HEK293 (cell line): ENCODE measurements around the gene ROPN1L.

Experiments
- CTCF ChIA-PET: fragments of 350-600 bp; formaldehyde crosslinking; extraction: SDS; loops from one replicate; lab custom pipeline; 2021; ENCODE audit warnings: antibody characterized with exemption; lab: Yijun Ruan, JAX
- POLR2A ChIA-PET: fragments of 300-600 bp; formaldehyde crosslinking; extraction: SDS; loops from one replicate; lab custom pipeline; 2020; ENCODE audit warnings: antibody characterized with exemption, inconsistent platforms; lab: Yijun Ruan, JAX
- H3K27ac ChIP-seq: fragments of 200-500 bp; sonication (Bioruptor generic); 2 replicates; pipeline ENCODE4 v1.5.1; 2014; ENCODE audit warnings: low read depth, low read length, control low read depth, inconsistent platforms; ENCODE audit errors: extremely low read depth
- H3K36me3 ChIP-seq, 2 experiments: fragments of 200-500 bp in 1 of 2; sonication (Bioruptor generic) in 1 of 2; 1 replicate in 1 of 2; 2 replicates in 1 of 2; pipeline ENCODE4 v1.5.1; 2014 to 2017; ENCODE audit warnings: inconsistent platforms in 2 of 2, low read length in 2 of 2; ENCODE audit not compliant: control insufficient read depth in 2 of 2, insufficient read depth in 1 of 2
- H3K4me1 ChIP-seq: fragments of 200-500 bp; sonication (Bioruptor generic); 2 replicates; pipeline ENCODE4 v1.5.1; 2014; ENCODE audit warnings: mild to moderate bottlenecking, low read length, inconsistent platforms; ENCODE audit not compliant: control insufficient read depth, insufficient read depth
- H3K4me3 ChIP-seq: 2 replicates; pipeline ENCODE4 v1.5.1; 2011; ENCODE audit warnings: low read depth, mild to moderate bottlenecking, control low read depth, low read length, moderate library complexity
- H3K9me3 ChIP-seq: fragments of 200-500 bp; sonication (Bioruptor generic); 2 replicates; pipeline ENCODE4 v1.5.1; 2014; ENCODE audit warnings: low read depth, low read length, inconsistent platforms; ENCODE audit not compliant: control insufficient read depth, insufficient read depth
- SETDB1 ChIP-seq: IDR thresholded peaks from one replicate; pipeline ENCODE4 v1.6.1; 2017; ENCODE audit warnings: mild to moderate bottlenecking, low read length, moderate library complexity, mixed read lengths; ENCODE audit not compliant: insufficient read length
- SP7 ChIP-seq: fragments of 450-650 bp; formaldehyde crosslinking; IDR thresholded peaks from 2 replicates; pipeline ENCODE4 v1.5.1; 2016; ENCODE audit warnings: missing biosample characterization, missing genetic modification characterization
- ZFHX2 ChIP-seq: fragments of 450-650 bp; formaldehyde crosslinking; conservative IDR thresholded peaks from 2 replicates; pipeline ENCODE4 v1.5.1; 2016; ENCODE audit warnings: missing biosample characterization, missing genetic modification characterization
- ZFP37 ChIP-seq: fragments of 450-650 bp; formaldehyde crosslinking; IDR thresholded peaks from 2 replicates; pipeline ENCODE4 v1.5.1; 2016; ENCODE audit warnings: missing biosample characterization, missing genetic modification characterization
- ZFP41 ChIP-seq: fragments of 450-650 bp; formaldehyde crosslinking; IDR thresholded peaks from 2 replicates; pipeline ENCODE4 v1.5.1; 2016; ENCODE audit warnings: missing biosample characterization, missing genetic modification characterization, borderline replicate concordance
- ZNF114 ChIP-seq: fragments of 450-650 bp; formaldehyde crosslinking; IDR thresholded peaks from 2 replicates; pipeline ENCODE4 v1.5.0; 2017; ENCODE audit warnings: missing biosample characterization, missing genetic modification characterization
- ZNF184 ChIP-seq: fragments of 450-650 bp; IDR thresholded peaks from 2 replicates; pipeline ENCODE4 v1.5.1; 2018; ENCODE audit warnings: missing biosample characterization, mild to moderate bottlenecking, missing genetic modification characterization
- ZNF24 ChIP-seq: fragments of 450-650 bp; formaldehyde crosslinking; IDR thresholded peaks from 2 replicates; pipeline ENCODE4 v1.5.1; 2016; ENCODE audit warnings: missing biosample characterization, missing genetic modification characterization
- ZNF292 ChIP-seq: fragments of 450-650 bp; formaldehyde crosslinking; IDR thresholded peaks from 2 replicates; pipeline ENCODE4 v1.5.1; 2016; ENCODE audit warnings: low read depth, missing biosample characterization, missing genetic modification characterization, borderline replicate concordance
- ZNF366 ChIP-seq: fragments of 450-650 bp; formaldehyde crosslinking; conservative IDR thresholded peaks from 2 replicates; pipeline ENCODE4 v1.5.1; 2016; ENCODE audit warnings: missing biosample characterization, missing genetic modification characterization
- ZNF423 ChIP-seq: fragments of 450-650 bp; formaldehyde crosslinking; IDR thresholded peaks from 2 replicates; pipeline ENCODE4 v1.5.1; 2016; ENCODE audit warnings: missing biosample characterization, missing genetic modification characterization
- ZNF530 ChIP-seq: fragments of 450-650 bp; formaldehyde crosslinking; IDR thresholded peaks from 2 replicates; pipeline ENCODE4 v1.5.1; 2016; ENCODE audit warnings: low read depth, missing biosample characterization, missing genetic modification characterization
- ZNF585B ChIP-seq: fragments of 450-650 bp; formaldehyde crosslinking; IDR thresholded peaks from 2 replicates; pipeline ENCODE4 v1.5.1; 2016; ENCODE audit warnings: missing biosample characterization, missing genetic modification characterization
- ZNF621 ChIP-seq: fragments of 450-650 bp; formaldehyde crosslinking; IDR thresholded peaks from 2 replicates; pipeline ENCODE4 v1.5.1; 2017; ENCODE audit warnings: missing biosample characterization, missing genetic modification characterization
- ZNF623 ChIP-seq: fragments of 450-650 bp; formaldehyde crosslinking; IDR thresholded peaks from 2 replicates; pipeline ENCODE4 v1.5.1; 2016; ENCODE audit warnings: missing biosample characterization, missing genetic modification characterization
- ZNF704 ChIP-seq: fragments of 450-650 bp; formaldehyde crosslinking; IDR thresholded peaks from 2 replicates; pipeline ENCODE4 v1.5.1; 2016; ENCODE audit warnings: missing biosample characterization, missing genetic modification characterization
- TF ChIP-seq, protein P1 (sequence below): fragments of 450-650 bp; formaldehyde crosslinking; conservative IDR thresholded peaks from 2 replicates; pipeline ENCODE4 v1.5.1; 2016; ENCODE audit warnings: low read depth, missing biosample characterization, missing genetic modification characterization

The ROPN1L gene

DNA sequence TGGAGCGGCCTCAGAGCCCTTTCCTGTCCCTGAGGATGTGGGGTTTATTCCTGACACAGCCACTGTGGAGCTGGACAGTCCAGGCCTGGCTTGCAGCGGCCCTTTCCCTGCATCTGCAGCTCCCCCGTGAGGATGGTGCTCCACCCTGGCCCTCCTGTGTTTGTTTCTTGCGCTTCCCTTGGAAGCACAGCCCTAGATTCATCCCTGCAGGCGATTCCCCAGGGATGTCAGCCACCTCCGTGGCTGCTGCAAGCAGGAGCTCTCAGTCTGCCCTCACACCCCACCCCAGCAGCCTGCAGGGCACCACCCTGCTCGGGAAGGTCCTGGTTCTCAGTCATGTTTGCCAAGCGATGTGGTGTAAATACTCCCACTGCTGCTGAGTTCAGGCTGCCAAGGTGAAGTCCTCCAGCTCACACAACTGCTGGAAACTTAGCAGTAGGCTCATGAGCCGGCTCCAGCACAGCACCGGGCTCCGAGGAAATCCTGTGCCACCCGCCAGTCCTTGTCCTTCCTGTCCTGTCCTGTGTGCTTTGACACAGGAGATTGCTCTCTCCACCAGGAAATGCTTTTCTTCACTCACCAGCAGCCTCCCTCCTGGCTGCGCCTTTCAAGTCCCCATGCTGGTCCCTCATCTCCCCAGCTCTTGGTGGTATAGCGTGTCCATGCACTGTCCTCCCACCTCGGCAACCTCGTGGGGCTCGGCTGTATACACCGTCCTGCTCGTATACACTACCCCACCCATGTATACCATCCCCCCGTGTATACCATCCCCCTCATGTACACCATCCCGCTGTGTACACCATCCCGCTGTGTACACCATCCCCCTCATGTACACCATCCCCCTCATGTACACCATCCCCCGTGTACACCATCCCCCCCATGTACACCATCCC, 16.2 kb downstream of the ROPN1L start (continued):
- TF ChIP-seq, protein P1, sequence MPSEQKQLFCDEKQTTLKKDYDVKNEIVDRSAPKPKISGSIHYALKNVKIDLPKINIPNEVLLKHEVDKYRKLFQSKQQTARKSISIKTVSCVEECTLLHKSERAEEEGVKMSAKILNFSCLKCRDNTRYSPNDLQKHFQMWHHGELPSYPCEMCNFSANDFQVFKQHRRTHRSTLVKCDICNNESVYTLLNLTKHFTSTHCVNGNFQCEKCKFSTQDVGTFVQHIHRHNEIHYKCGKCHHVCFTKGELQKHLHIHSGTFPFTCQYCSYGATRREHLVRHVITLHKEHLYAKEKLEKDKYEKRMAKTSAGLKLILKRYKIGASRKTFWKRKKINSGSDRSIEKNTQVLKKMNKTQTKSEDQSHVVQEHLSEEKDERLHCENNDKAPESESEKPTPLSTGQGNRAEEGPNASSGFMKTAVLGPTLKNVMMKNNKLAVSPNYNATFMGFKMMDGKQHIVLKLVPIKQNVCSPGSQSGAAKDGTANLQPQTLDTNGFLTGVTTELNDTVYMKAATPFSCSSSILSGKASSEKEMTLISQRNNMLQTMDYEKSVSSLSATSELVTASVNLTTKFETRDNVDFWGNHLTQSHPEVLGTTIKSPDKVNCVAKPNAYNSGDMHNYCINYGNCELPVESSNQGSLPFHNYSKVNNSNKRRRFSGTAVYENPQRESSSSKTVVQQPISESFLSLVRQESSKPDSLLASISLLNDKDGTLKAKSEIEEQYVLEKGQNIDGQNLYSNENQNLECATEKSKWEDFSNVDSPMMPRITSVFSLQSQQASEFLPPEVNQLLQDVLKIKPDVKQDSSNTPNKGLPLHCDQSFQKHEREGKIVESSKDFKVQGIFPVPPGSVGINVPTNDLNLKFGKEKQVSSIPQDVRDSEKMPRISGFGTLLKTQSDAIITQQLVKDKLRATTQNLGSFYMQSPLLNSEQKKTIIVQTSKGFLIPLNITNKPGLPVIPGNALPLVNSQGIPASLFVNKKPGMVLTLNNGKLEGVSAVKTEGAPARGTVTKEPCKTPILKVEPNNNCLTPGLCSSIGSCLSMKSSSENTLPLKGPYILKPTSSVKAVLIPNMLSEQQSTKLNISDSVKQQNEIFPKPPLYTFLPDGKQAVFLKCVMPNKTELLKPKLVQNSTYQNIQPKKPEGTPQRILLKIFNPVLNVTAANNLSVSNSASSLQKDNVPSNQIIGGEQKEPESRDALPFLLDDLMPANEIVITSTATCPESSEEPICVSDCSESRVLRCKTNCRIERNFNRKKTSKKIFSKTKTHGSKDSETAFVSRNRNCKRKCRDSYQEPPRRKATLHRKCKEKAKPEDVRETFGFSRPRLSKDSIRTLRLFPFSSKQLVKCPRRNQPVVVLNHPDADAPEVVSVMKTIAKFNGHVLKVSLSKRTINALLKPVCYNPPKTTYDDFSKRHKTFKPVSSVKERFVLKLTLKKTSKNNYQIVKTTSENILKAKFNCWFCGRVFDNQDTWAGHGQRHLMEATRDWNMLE (tag by site-specific recombination): no peak
- no peak for TF ChIP-seq ZNF366

- ChIA-PET CTCF (interaction anchor here (0.6 to 2.3 kb wide), 3 partner anchors 134 to 230 kb away, joined by 4 to 10 read pairs (median 7); no protein-coding TSS in a partner anchor), POLR2A (no interaction called here)
- H3K27ac ChIP-seq: no peak overlapping the region
- TF ChIP-seq SP7 (tag by site-specific recombination) (no peak), SETDB1 (no peak), ZFP41 (no peak), ZNF621 (tag by site-specific recombination) (no peak), ZNF24 (tag by site-specific recombination) (no peak), ZNF585B (tag by site-specific recombination) (no peak), ZNF184 (tag by site-specific recombination) (no peak), ZNF530 (tag by site-specific recombination) (no peak), ZFP37 (tag by site-specific recombination) (no peak), ZFHX2 (no peak), ZNF114 (no peak), ZNF423 (tag by site-specific recombination) (no peak), ZNF623 (tag by site-specific recombination) (no peak), ZNF704 (tag by site-specific recombination) (no peak), ZNF292 (tag by site-specific recombination) (no peak)
- H3K4me1 ChIP-seq: no peaks in the 10 kb centered on the region; the same call in 1 of the 2 replicates
- no peak overlapping the region for H3K4me3 ChIP-seq
- no peaks in the 10 kb centered on the region for H3K9me3 ChIP-seq
- H3K36me3 ChIP-seq: no peaks in the 10 kb centered on the region
These were observed 17.7 kb downstream of the ROPN1L start for GRCh38 chr5:10459080-10460055.
